Small intestine (tissue), 7 donors: ENCODE measurements around the gene TNFAIP8L1. TPM values are rescaled to one million over a fixed set of nuclear protein-coding genes. Genes with fewer than 3 reads are reported as not detected.

Experiments used
- DNase-seq, 2 donors: peaks; one replicate each; pipeline versions ENCODE4 v3.0.0 to v3.0.0-alpha.2; 2013
- FAIRE-seq: peaks from 2 replicates; lab custom pipeline; 2012; peaks lifted over from hg19 to GRCh38; lab: Jason Lieb, UNC
- H3K27ac ChIP-seq, 3 donors: one replicate each; pipeline ENCODE4 v1.5.1; 2013; ENCODE audit warnings: low read length in 2 of 3, mild to moderate bottlenecking in 2 of 3, control low read depth in 1 of 3, inconsistent platforms in 1 of 3, low read depth in 1 of 3, moderate library complexity in 1 of 3
- H3K27me3 ChIP-seq, 3 donors: one replicate each; pipeline ENCODE4 v1.6.1; 2013; ENCODE audit warnings: low read length in 3 of 3, inconsistent platforms in 1 of 3; ENCODE audit not compliant: control insufficient read depth in 3 of 3, insufficient read depth in 3 of 3
- H3K36me3 ChIP-seq, 3 donors: one replicate each; pipeline ENCODE4 v1.6.1; 2013; ENCODE audit warnings: low read length in 3 of 3, inconsistent platforms in 1 of 3, low read depth in 1 of 3, mild to moderate bottlenecking in 1 of 3, moderate library complexity in 1 of 3; ENCODE audit not compliant: control insufficient read depth in 3 of 3, insufficient read depth in 2 of 3
- H3K4me1 ChIP-seq, 3 donors: one replicate each; pipeline ENCODE4 v1.6.1; 2013; ENCODE audit warnings: low read length in 2 of 3, inconsistent platforms in 1 of 3, low read depth in 1 of 3, mild to moderate bottlenecking in 1 of 3, moderate library complexity in 1 of 3; ENCODE audit not compliant: control insufficient read depth in 3 of 3, insufficient read depth in 2 of 3
- H3K4me3 ChIP-seq, 3 donors: one replicate each; pipeline ENCODE4 v1.5.1; 2013; ENCODE audit warnings: low read length in 3 of 3, control low read depth in 1 of 3, inconsistent platforms in 1 of 3, low read depth in 1 of 3, mild to moderate bottlenecking in 1 of 3, moderate library complexity in 1 of 3
- H3K9me3 ChIP-seq, 2 donors: one replicate each; pipeline ENCODE4 v1.6.1; 2013; ENCODE audit warnings: low read depth in 1 of 2, low read length in 1 of 2; ENCODE audit not compliant: control insufficient read depth in 2 of 2, insufficient read depth in 1 of 2
- WGBS, 3 donors: extraction: QIAGEN DNeasy Blood & Tissue Kit; methylation state at CpG; one replicate each; pipeline ENCODE4 v1.1.7; 2013; 5-methylcytosine and 5-hydroxymethylcytosine counted together
- polyA plus RNA-seq, 4 donors: library from polyadenylated mRNA; stranded (reverse) in 3 of 4; unstranded in 1 of 4; fragments of 200-250 nt in 3 of 4; fragments of 120-200 nt in 1 of 4; gene quantifications; one replicate each; pipeline versions ENCODE4 v1.2.1 to v1.2.3, GENCODE V29; 2013
- donor health status: healthy with polysubstance abuse.
- donor health status: control.
- donor health status: control.
- donor health status: Bipolar disorder and iron deficiency.
- donor health status: healthy.

TNFAIP8L1 gene
- polyA plus RNA-seq, 4 donors: 8.9 to 24.6 (median 16.0) TPM

- FAIRE-seq (no peak), DNase-seq (no peak)
- no peak overlapping the region for H3K4me3 ChIP-seq
- H3K27ac ChIP-seq: no peak overlapping the region
- peaks cover 14 to 96% (median 21%) of the 10 kb centered on the region in 3 donors for H3K36me3 ChIP-seq
- no peaks in the 10 kb centered on the region for H3K27me3 ChIP-seq
- WGBS, 3 donors: 96 to 100% (median 96%) methylated on average over 25 to 45 of the region's 45 CpGs
- no peaks in the 10 kb centered on the region for H3K9me3 ChIP-seq
- no peaks in the 10 kb centered on the region for H3K4me1 ChIP-seq
Measured at GRCh38 chr19:4682417-4683200, 43.3 kb downstream of the TNFAIP8L1 start.

- Histone ChIP-seq H3K9me3 (no peaks in the 10 kb centered on the region), H3K27ac (no peak overlapping the region), H3K27me3 (no peaks in the 10 kb centered on the region), H3K4me1 (no peaks in the 10 kb centered on the region), H3K4me3 (no peak overlapping the region), H3K36me3 (peaks cover 18 to 97% (median 21%) of the 10 kb centered on the region in 3 donors)
- no peak for DNase-seq
- 90 to 93% (median 93%) methylated on average over 28 of the region's 28 CpGs for WGBS, 3 donors
- FAIRE-seq: no peak
Measured at GRCh38 chr19:4684312-4685095, 45.2 kb downstream of the TNFAIP8L1 start.

GRCh38 chr19:4686700-4687099 lies 47.4 kb downstream of the TNFAIP8L1 start:
- H3K36me3 ChIP-seq: peaks cover 20 to 97% (median 31%) of the 10 kb centered on the region in 3 donors
- H3K4me3 ChIP-seq: no peak overlapping the region
- H3K4me1 ChIP-seq: no peaks in the 10 kb centered on the region
- H3K27me3 ChIP-seq: no peaks in the 10 kb centered on the region
- H3K9me3 ChIP-seq: no peaks in the 10 kb centered on the region
- no peak overlapping the region for H3K27ac ChIP-seq
- DNase-seq (no peak), FAIRE-seq (no peak)
- 91 to 97% (median 96%) methylated on average over 10 of the region's 10 CpGs for WGBS, 3 donors

GRCh38 chr19:4687396-4687795 lies 48.1 kb downstream of the TNFAIP8L1 start:
- no peak for FAIRE-seq
- H3K4me3 ChIP-seq: no peak overlapping the region
- H3K36me3 ChIP-seq: peaks cover 23 to 96% (median 33%) of the 10 kb centered on the region in 3 donors
- no peaks in the 10 kb centered on the region for H3K27me3 ChIP-seq
- WGBS, 3 donors: 84 to 86% (median 84%) methylated on average over 11 of the region's 11 CpGs
- no peak overlapping the region for H3K27ac ChIP-seq
- no peaks in the 10 kb centered on the region for H3K4me1 ChIP-seq
- no peaks in the 10 kb centered on the region for H3K9me3 ChIP-seq
- DNase-seq: no peak

- H3K4me1 ChIP-seq: no peaks in the 10 kb centered on the region
- 88 to 92% (median 91%) methylated on average over 24 to 26 of the region's 26 CpGs for WGBS, 3 donors
- no peak overlapping the region for H3K27ac ChIP-seq
- peaks cover 26 to 96% (median 34%) of the 10 kb centered on the region in 3 donors for H3K36me3 ChIP-seq
- DNase-seq: no peak
- H3K4me3 ChIP-seq: no peak overlapping the region
- no peaks in the 10 kb centered on the region for H3K27me3 ChIP-seq
- no peaks in the 10 kb centered on the region for H3K9me3 ChIP-seq
- FAIRE-seq: no peak
Measured at GRCh38 chr19:4688587-4688986, 49.3 kb downstream of the TNFAIP8L1 start.

- H3K4me3 ChIP-seq: no peak overlapping the region
- H3K9me3 ChIP-seq: no peaks in the 10 kb centered on the region
- no peaks in the 10 kb centered on the region for H3K27me3 ChIP-seq
- 94 to 97% (median 96%) methylated on average over 19 of the region's 19 CpGs for WGBS, 3 donors
- FAIRE-seq: no peak
- no peak overlapping the region for H3K27ac ChIP-seq
- no peaks in the 10 kb centered on the region for H3K4me1 ChIP-seq
- H3K36me3 ChIP-seq: peaks cover 30 to 96% (median 38%) of the 10 kb centered on the region in 3 donors
- DNase-seq: no peak
Measured at GRCh38 chr19:4689403-4689802, 50.1 kb downstream of the TNFAIP8L1 start.

GRCh38 chr19:4690361-4690760 lies 51.0 kb downstream of the TNFAIP8L1 start:
- H3K36me3 ChIP-seq: peaks cover 25 to 96% (median 45%) of the 10 kb centered on the region in 3 donors
- 84 to 89% (median 88%) methylated on average over 13 of the region's 13 CpGs for WGBS, 3 donors
- no peak for FAIRE-seq

GRCh38 chr19:4691373-4691772 lies 52.1 kb downstream of the TNFAIP8L1 start:
- Histone ChIP-seq H3K9me3 (no peaks in the 10 kb centered on the region), H3K4me3 (no peak overlapping the region), H3K27me3 (no peaks in the 10 kb centered on the region), H3K4me1 (no peaks in the 10 kb centered on the region), H3K27ac (no peak overlapping the region), H3K36me3 (peaks cover 26 to 96% (median 46%) of the 10 kb centered on the region in 3 donors)
- FAIRE-seq (no peak), DNase-seq (no peak)
- 89 to 94% (median 92%) methylated on average over 8 to 9 of the region's 9 CpGs for WGBS, 3 donors

More at GRCh38 chr19:4690361-4690760, 51.0 kb downstream of the TNFAIP8L1 start:
- Histone ChIP-seq H3K4me3 (no peak overlapping the region), H3K27me3 (no peaks in the 10 kb centered on the region), H3K9me3 (no peaks in the 10 kb centered on the region), H3K4me1 (no peaks in the 10 kb centered on the region), H3K27ac (no peak overlapping the region)
- no peak for DNase-seq
